VCaP (cell line): ENCODE data around the gene SORT1.
A peak's percentile ranks its signal among the peaks of the same experiment; 100 is the strongest.
"Not testable (repeated sequence)": the region's sequence is repeated elsewhere in the genome, so short reads cannot be mapped to it uniquely, and the experiment has no call there.

ENCODE experiments used
- H3K27ac ChIP-seq: fragments of 450-650 bp; 2 replicates; pipeline ENCODE4 v1.5.1; 2017
- TF ChIP-seq, protein P1 (sequence below): fragments of 450-650 bp; conservative IDR thresholded peaks from 2 replicates; pipeline ENCODE4 v1.5.1; 2017; ENCODE audit warnings: mild to moderate bottlenecking, moderate library complexity

SORT1 gene

DNA sequence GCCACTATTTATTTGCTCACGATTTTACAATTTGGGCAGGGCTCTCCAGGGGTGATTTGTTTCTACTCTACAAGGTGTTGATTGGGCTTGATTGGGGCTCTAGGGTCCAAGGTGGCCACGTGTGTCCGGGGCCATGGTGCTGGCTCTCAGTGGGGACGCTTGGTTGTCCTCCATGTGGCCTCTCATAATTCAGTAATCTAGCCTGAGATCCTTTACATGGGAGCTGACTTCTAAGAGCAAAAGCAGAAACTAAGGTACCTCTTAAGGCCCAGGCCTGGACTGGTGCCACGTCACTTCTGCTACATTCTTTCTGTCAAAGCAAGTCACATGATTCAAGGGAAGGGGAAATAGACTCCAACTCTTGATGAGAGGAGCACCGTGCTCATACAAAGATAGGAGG, 106.7 kb downstream of the SORT1 start:
- peak overlapping the region; percentile 72 for H3K27ac ChIP-seq
- TF ChIP-seq, protein P1, sequence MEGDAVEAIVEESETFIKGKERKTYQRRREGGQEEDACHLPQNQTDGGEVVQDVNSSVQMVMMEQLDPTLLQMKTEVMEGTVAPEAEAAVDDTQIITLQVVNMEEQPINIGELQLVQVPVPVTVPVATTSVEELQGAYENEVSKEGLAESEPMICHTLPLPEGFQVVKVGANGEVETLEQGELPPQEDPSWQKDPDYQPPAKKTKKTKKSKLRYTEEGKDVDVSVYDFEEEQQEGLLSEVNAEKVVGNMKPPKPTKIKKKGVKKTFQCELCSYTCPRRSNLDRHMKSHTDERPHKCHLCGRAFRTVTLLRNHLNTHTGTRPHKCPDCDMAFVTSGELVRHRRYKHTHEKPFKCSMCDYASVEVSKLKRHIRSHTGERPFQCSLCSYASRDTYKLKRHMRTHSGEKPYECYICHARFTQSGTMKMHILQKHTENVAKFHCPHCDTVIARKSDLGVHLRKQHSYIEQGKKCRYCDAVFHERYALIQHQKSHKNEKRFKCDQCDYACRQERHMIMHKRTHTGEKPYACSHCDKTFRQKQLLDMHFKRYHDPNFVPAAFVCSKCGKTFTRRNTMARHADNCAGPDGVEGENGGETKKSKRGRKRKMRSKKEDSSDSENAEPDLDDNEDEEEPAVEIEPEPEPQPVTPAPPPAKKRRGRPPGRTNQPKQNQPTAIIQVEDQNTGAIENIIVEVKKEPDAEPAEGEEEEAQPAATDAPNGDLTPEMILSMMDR = no peak

DNA sequence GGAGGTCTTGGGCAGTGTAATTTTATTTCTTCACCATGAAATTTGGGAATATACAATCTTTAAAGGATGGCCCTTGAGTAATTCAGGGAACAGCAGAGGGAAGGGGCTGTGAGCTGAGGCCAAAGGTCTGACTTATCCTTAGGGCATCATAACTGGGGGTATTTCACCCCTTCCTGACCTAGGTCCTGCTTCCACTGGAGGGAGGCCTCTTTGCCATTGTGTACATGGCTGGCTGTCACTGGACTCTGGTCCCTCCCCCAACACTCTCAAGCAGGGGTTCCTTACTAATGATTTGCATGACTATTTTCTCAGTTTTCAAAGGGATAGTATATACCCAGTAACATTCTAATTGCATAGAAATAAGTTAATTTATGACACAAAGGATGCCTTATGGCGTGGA, 107.6 kb downstream of the SORT1 start:
- TF ChIP-seq, protein P1 = no peak
- peak overlapping the region; percentile 72 for H3K27ac ChIP-seq

DNA sequence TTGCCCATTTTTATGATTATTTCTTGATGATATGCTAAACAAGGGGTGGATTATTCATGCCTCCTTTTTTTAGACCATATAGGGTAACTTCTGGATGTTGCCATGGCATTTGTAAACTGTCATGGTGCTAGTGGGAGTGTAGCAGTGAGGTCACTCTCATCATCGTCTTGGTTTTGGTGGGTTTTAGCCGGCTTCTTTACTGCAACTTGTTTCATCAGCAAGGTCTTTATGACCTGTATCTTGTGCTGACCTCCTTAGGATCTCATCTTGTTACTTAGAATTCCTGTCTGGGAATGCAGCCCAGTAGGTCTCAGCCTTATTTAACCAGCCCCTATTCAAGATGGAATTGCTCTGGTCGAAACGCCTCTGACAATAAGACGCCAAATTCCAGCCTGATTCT, 111.0 kb downstream of the SORT1 start:
- not testable (repeated sequence) for H3K27ac ChIP-seq

DNA sequence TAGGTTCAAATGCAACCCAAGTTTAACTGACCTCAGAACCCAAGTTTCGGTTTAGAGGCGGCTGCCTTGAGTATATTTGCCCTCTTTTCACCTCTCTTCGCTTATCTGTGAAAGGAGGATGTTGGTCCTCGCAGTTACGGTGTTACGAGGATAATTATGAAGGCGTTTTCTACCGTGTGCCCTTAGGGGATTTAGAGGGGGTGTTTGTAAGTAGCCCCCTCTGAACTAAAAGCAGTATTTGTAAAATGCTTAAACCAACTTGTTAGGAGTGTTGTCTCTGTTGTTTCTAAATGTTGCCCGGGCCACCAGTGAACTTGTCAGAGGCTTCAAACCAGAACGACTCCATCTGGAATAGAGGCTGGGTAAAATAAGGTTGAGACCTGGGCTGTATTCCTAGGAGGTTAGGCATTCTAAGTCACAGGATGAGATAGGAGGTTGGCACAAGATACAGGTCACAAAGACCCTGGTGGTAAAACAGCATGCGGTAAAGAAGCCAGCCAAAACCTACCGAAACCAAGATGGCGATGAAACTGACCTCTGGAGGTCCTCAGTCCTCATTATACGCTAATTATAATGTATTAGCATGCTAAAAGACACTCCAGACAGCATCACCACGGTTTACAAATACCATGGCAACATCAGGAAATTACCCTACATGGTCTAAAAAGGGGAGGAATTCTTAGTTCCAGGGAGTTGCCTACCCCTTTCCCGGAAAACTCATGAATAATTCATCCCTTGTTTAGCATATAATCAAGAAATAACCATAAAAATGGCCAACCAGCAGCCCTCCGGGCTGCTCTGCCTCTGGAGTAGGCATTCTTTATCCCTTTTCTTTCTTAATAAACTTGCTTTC, 113.7 kb downstream of the SORT1 start:
- peak overlapping the region; percentile 87 for H3K27ac ChIP-seq
- TF ChIP-seq, protein P1 = no peak

DNA sequence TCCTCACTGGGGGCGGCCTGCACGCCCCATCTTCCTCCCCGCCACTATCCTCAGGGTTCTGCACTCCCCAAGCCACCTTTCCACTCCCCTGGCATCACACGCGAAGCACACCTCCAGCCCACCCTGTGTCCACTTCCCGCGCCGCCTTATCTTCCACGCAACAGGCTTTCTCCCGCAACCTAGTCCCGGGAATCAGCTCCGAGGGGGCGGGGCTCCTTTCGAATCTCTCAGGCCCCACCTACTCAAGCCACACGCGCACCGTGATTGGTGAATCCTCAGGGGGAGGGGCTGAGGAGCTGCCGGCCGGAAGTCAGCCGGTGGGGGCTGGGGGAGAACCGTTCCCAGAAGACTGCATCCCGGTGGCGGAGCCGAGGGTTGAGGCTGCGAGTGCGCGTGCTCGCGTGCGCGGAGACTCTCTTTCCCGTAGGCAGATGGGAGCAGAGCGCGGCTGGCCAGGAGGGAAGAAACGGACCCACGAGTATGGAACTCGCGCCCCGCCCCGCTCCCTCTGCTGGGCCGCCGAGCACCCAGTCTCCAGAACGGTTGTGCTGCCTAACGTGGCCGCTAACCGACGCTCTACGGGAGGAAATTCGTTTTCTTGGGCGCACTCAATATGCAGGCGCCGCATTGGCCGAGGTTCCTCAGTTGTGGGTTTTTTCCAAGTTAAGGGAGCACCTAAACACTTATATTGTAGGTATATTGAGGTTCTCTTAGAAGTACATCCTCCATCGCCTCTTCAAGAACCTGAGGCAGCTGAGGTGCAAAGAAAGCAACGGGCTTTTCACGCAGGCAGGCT, 114.6 kb downstream of the SORT1 start, which contains the start of gene PSRC1:
PSRC1 (minus strand) TSS at position 194 of the 796 bp plus-strand sequence.
- TF ChIP-seq, protein P1 = peak; percentile 57
- peak within 1 kb of the TSS; percentile 87 for H3K27ac ChIP-seq

DNA sequence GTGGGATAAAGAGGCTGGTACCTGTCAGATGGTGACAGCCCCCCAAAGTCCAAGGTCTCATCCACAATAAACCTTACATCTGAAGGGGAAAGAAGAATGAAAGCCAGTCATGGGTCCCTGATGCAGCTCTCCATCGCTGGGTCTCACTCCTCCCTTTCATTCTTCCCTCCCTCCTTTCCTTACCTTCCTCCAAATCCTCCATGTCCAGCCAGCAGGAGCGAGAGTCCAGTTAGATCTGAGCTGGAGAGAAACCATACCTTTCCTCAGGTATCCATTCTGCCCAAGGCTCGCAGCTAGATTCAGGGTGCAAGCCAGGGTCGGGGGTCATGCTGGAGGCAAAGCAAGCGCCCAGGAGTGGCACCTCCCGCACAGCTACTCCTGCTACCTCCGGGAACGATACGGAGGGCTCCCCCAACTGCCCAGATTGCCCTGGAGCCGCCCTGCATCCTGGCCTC, 115.2 kb downstream of the SORT1 start:
- peak overlapping the region; percentile 87 for H3K27ac ChIP-seq
- TF ChIP-seq, protein P1 = no peak

DNA sequence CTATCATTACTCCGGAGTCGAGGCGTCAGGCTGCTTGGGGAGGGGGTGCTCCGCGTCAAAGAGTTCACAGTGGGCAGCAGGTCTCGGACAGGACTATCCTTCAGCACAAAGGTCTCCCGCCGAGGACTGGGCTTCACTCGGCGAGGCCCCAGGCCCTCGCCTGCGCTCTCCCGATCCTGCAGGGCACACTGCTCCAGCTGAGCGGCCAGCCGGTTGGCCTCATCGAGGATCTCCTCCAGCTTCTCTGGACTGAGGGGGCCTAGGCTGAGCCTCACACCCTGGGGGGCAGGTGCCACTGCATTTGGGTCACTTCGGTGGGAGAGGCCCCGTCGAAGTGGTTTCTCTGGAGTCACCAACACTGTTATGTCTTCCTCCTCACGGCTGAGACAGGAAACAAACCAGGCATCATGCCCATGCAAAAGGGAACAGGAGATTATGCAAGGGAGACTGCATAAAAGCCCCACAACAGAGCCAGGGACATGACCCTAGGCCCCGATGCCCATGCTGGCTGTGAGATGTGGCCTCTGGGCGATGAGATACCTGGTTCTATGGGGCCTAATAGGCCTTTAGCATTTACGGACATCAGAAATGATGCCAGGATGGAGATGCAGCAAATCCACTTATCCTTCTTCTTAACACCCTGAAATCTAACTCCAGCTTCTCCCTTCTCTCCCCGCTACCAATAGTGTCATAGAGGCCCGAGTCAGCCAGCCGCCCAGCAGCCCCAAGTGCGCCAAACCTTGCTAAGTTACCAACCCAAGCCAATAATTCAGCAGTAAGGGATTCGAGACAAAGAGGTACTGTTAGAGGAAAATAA, 115.8 kb downstream of the SORT1 start:
- peak overlapping the region; percentile 87 for H3K27ac ChIP-seq
- TF ChIP-seq, protein P1 = no peak
